ENCODE data around the gene ANXA7.
"Not testable (repeated sequence)": the region's sequence is repeated elsewhere in the genome, so short reads cannot be mapped to it uniquely, and the experiment has no call there.

ANXA7 gene

GRCh38 chr10:73423309-73423708, 9.5 kb upstream of the ANXA7 start:
- no peaks in the 10 kb centered on the region for H3K9me3 Mint-ChIP-seq
- peaks cover 40% of the 10 kb centered on the region for H3K36me3 Mint-ChIP-seq (ENCODE audit: low read depth)
- no peak overlapping the region for H3K27ac Mint-ChIP-seq
- no peaks in the 10 kb centered on the region for H3K27me3 Mint-ChIP-seq (ENCODE audit: low read depth)
- no peak overlapping the region for H3K4me3 Mint-ChIP-seq
- H3K4me1 Mint-ChIP-seq (ENCODE audit: low read depth) = peaks cover 2% of the 10 kb centered on the region

GRCh38 chr10:73416571-73416970, 2.7 kb upstream of the ANXA7 start:
- Mint-ChIP-seq H3K4me3 (no peak overlapping the region), H3K36me3 (ENCODE audit: low read depth) (peaks cover 8% of the 10 kb centered on the region), H3K27ac (no peak overlapping the region)

GRCh38 chr10:73414230-73414945, 530 bp upstream of the ANXA7 start:
- H3K4me3 Mint-ChIP-seq = peak overlapping the region; percentile 84
- H3K36me3 Mint-ChIP-seq (ENCODE audit: low read depth) = peaks cover 17% of the 10 kb centered on the region
- no peaks in the 10 kb centered on the region for H3K9me3 Mint-ChIP-seq
- peaks cover 34% of the 10 kb centered on the region for H3K4me1 Mint-ChIP-seq (ENCODE audit: low read depth)
- H3K27ac Mint-ChIP-seq = peak overlapping the region; percentile 71
- no peaks in the 10 kb centered on the region for H3K27me3 Mint-ChIP-seq (ENCODE audit: low read depth)

More at GRCh38 chr10:73416571-73416970, 2.7 kb upstream of the ANXA7 start:
- Mint-ChIP-seq H3K4me1 (ENCODE audit: low read depth) (peaks cover 24% of the 10 kb centered on the region), H3K9me3 (no peaks in the 10 kb centered on the region), H3K27me3 (ENCODE audit: low read depth) (no peaks in the 10 kb centered on the region)

GRCh38 chr10:73413108-73413527, 740 bp downstream of the ANXA7 start:
- H3K27ac Mint-ChIP-seq = peak overlapping the region; percentile 92
- no peaks in the 10 kb centered on the region for H3K27me3 Mint-ChIP-seq (ENCODE audit: low read depth)
- H3K9me3 Mint-ChIP-seq = no peaks in the 10 kb centered on the region
- H3K4me1 Mint-ChIP-seq (ENCODE audit: low read depth) = peaks cover 38% of the 10 kb centered on the region
- peaks cover 18% of the 10 kb centered on the region for H3K36me3 Mint-ChIP-seq (ENCODE audit: low read depth)
- peak overlapping the region; percentile 91 for H3K4me3 Mint-ChIP-seq

- Mint-ChIP-seq H3K4me3 (peak overlapping the region; percentile 19), H3K27me3 (ENCODE audit: low read depth) (no peaks in the 10 kb centered on the region), H3K36me3 (ENCODE audit: low read depth) (peaks cover 21% of the 10 kb centered on the region), H3K4me1 (ENCODE audit: low read depth) (peaks cover 44% of the 10 kb centered on the region), H3K27ac (peak overlapping the region; percentile 31), H3K9me3 (no peaks in the 10 kb centered on the region)
Measured at GRCh38 chr10:73410897-73411296, 3.0 kb downstream of the ANXA7 start.

GRCh38 chr10:73408978-73409521, 4.8 kb downstream of the ANXA7 start:
- H3K27me3 Mint-ChIP-seq (ENCODE audit: low read depth) = no peaks in the 10 kb centered on the region
- H3K4me1 Mint-ChIP-seq (ENCODE audit: low read depth) = peaks cover 34% of the 10 kb centered on the region
- no peaks in the 10 kb centered on the region for H3K9me3 Mint-ChIP-seq
- H3K4me3 Mint-ChIP-seq = no peak overlapping the region
- H3K36me3 Mint-ChIP-seq (ENCODE audit: low read depth) = peaks cover 21% of the 10 kb centered on the region
- no peak overlapping the region for H3K27ac Mint-ChIP-seq

- H3K27ac Mint-ChIP-seq = no peak overlapping the region
- no peaks in the 10 kb centered on the region for H3K27me3 Mint-ChIP-seq (ENCODE audit: low read depth)
- no peak overlapping the region for H3K4me3 Mint-ChIP-seq
- H3K36me3 Mint-ChIP-seq (ENCODE audit: low read depth) = peaks cover 19% of the 10 kb centered on the region
- no peaks in the 10 kb centered on the region for H3K9me3 Mint-ChIP-seq
- peaks cover 33% of the 10 kb centered on the region for H3K4me1 Mint-ChIP-seq (ENCODE audit: low read depth)
Measured at GRCh38 chr10:73408061-73408460, 5.8 kb downstream of the ANXA7 start.

- Mint-ChIP-seq H3K4me1 (ENCODE audit: low read depth) (peaks cover 29% of the 10 kb centered on the region), H3K27ac (no peak overlapping the region), H3K4me3 (no peak overlapping the region), H3K9me3 (no peaks in the 10 kb centered on the region), H3K36me3 (ENCODE audit: low read depth) (peaks cover 16% of the 10 kb centered on the region), H3K27me3 (ENCODE audit: low read depth) (no peaks in the 10 kb centered on the region)
Measured at GRCh38 chr10:73407495-73407894, 6.4 kb downstream of the ANXA7 start.

- peaks cover 26% of the 10 kb centered on the region for H3K4me1 Mint-ChIP-seq (ENCODE audit: low read depth)
- H3K9me3 Mint-ChIP-seq = no peaks in the 10 kb centered on the region
- no peaks in the 10 kb centered on the region for H3K27me3 Mint-ChIP-seq (ENCODE audit: low read depth)
- H3K36me3 Mint-ChIP-seq (ENCODE audit: low read depth) = peaks cover 16% of the 10 kb centered on the region
- H3K4me3 Mint-ChIP-seq = no peak overlapping the region
- no peak overlapping the region for H3K27ac Mint-ChIP-seq
Measured at GRCh38 chr10:73406846-73407245, 7.0 kb downstream of the ANXA7 start.

- Mint-ChIP-seq H3K27me3 (ENCODE audit: low read depth) (no peaks in the 10 kb centered on the region), H3K4me1 (ENCODE audit: low read depth) (peaks cover 21% of the 10 kb centered on the region), H3K4me3 (no peak overlapping the region), H3K27ac (no peak overlapping the region), H3K9me3 (no peaks in the 10 kb centered on the region), H3K36me3 (ENCODE audit: low read depth) (peaks cover 13% of the 10 kb centered on the region)
Measured at GRCh38 chr10:73405556-73405955, 8.3 kb downstream of the ANXA7 start.

- H3K27me3 Mint-ChIP-seq (ENCODE audit: low read depth) = no peaks in the 10 kb centered on the region
Measured at GRCh38 chr10:73404690-73405089, 9.2 kb downstream of the ANXA7 start.

GRCh38 chr10:73401636-73402035, 12.2 kb downstream of the ANXA7 start:
- H3K27me3 Mint-ChIP-seq (ENCODE audit: low read depth) = no peaks in the 10 kb centered on the region
- no peak overlapping the region for H3K4me3 Mint-ChIP-seq
- no peaks in the 10 kb centered on the region for H3K9me3 Mint-ChIP-seq
- H3K4me1 Mint-ChIP-seq (ENCODE audit: low read depth) = peaks cover 3% of the 10 kb centered on the region
- no peak overlapping the region for H3K27ac Mint-ChIP-seq
- H3K36me3 Mint-ChIP-seq (ENCODE audit: low read depth) = peaks cover 9% of the 10 kb centered on the region

More at GRCh38 chr10:73404690-73405089, 9.2 kb downstream of the ANXA7 start:
- peaks cover 10% of the 10 kb centered on the region for H3K36me3 Mint-ChIP-seq (ENCODE audit: low read depth)
- no peak overlapping the region for H3K27ac Mint-ChIP-seq
- H3K4me1 Mint-ChIP-seq (ENCODE audit: low read depth) = peaks cover 17% of the 10 kb centered on the region
- no peak overlapping the region for H3K4me3 Mint-ChIP-seq
- no peaks in the 10 kb centered on the region for H3K9me3 Mint-ChIP-seq

GRCh38 chr10:73399063-73399462, 14.8 kb downstream of the ANXA7 start:
- no peaks in the 10 kb centered on the region for H3K9me3 Mint-ChIP-seq
- no peak overlapping the region for H3K4me3 Mint-ChIP-seq
- no peak overlapping the region for H3K27ac Mint-ChIP-seq
- H3K36me3 Mint-ChIP-seq (ENCODE audit: low read depth) = peaks cover 25% of the 10 kb centered on the region
- no peaks in the 10 kb centered on the region for H3K27me3 Mint-ChIP-seq (ENCODE audit: low read depth)
- no peaks in the 10 kb centered on the region for H3K4me1 Mint-ChIP-seq (ENCODE audit: low read depth)

GRCh38 chr10:73398024-73398423, 15.8 kb downstream of the ANXA7 start:
- Mint-ChIP-seq H3K27me3 (ENCODE audit: low read depth) (no peaks in the 10 kb centered on the region), H3K9me3 (no peaks in the 10 kb centered on the region), H3K27ac (no peak overlapping the region), H3K4me1 (ENCODE audit: low read depth) (peaks cover under 1% of the 10 kb centered on the region), H3K36me3 (ENCODE audit: low read depth) (peaks cover 30% of the 10 kb centered on the region), H3K4me3 (no peak overlapping the region)

- H3K4me3 Mint-ChIP-seq; H3K27me3 Mint-ChIP-seq (ENCODE audit: low read depth); H3K4me1 Mint-ChIP-seq (ENCODE audit: low read depth); H3K9me3 Mint-ChIP-seq; H3K27ac Mint-ChIP-seq: not testable (repeated sequence)
- H3K36me3 Mint-ChIP-seq (ENCODE audit: low read depth) = peaks cover 45% of the 10 kb centered on the region
Measured at GRCh38 chr10:73394325-73394724, 19.5 kb downstream of the ANXA7 start.

Data from T-helper 1 cell treated with Interleukin-12 subunit alpha and Interleukin-12 subunit beta and Interleukin-4 antibody, amounts not matched to agents 30 μg/mL and 1 μg/mL, for 36 hours (primary cell).